Heart right ventricle (tissue), 16 donors: ENCODE results near the gene SEMA4B. TPM values are rescaled to one million over a fixed set of nuclear protein-coding genes. Genes with fewer than 3 reads are reported as not detected.
A peak's percentile ranks its signal among the peaks of the same experiment; 100 is the strongest.
"Not testable (repeated sequence)": the region's sequence is repeated elsewhere in the genome, so short reads cannot be mapped to it uniquely, and the experiment has no call there.

Experiments
- ATAC-seq, 8 donors: fragments of 200-7000 bp; cut with Tn5 transposase; one replicate each; pipeline ENCODE4 v1.9.1; 2020; ENCODE audit warnings: mild to moderate bottlenecking in 8 of 8, moderate library complexity in 8 of 8, moderate number of reproducible peaks in 1 of 8
- DNase-seq, 2 donors: peaks; one replicate each; pipeline ENCODE4 v3.0.0-alpha.2; 2020
- H3K27ac ChIP-seq, 10 donors: fragments of 200-600 bp; sonication (generic) in 2 of 10; one replicate each; pipeline versions ENCODE4 v1.5.0 to v1.8.0; 2020 to 2022; ENCODE audit warnings: mild to moderate bottlenecking in 3 of 10
- H3K27me3 ChIP-seq, 7 donors: fragments of 200-600 bp; one replicate each; pipeline ENCODE4 v1.8.0; 2021 to 2022; ENCODE audit warnings: mild to moderate bottlenecking in 2 of 7
- H3K36me3 ChIP-seq, 9 donors: fragments of 200-600 bp; sonication (generic) in 1 of 9; one replicate each; pipeline versions ENCODE4 v1.5.0 to v1.8.0; 2020 to 2022; ENCODE audit warnings: mild to moderate bottlenecking in 2 of 9
- H3K4me1 ChIP-seq, 9 donors: fragments of 200-600 bp; sonication (generic) in 1 of 9; one replicate each; pipeline versions ENCODE4 v1.5.0 to v1.8.0; 2020 to 2022; ENCODE audit warnings: mild to moderate bottlenecking in 4 of 9
- H3K4me3 ChIP-seq, 10 donors: fragments of 200-600 bp; sonication (generic) in 2 of 10; one replicate each; pipeline versions ENCODE4 v1.5.0 to v1.8.0; 2020 to 2022; ENCODE audit warnings: mild to moderate bottlenecking in 7 of 10, moderate library complexity in 2 of 10
- H3K9me3 ChIP-seq, 11 donors: fragments of 200-600 bp in 10 of 11; sonication (generic) in 2 of 11; one replicate each; pipeline versions ENCODE4 v1.5.0 to v1.8.0; 2013 to 2022; ENCODE audit warnings: mild to moderate bottlenecking in 2 of 11, control low read depth in 1 of 11, moderate library complexity in 1 of 11
- WGBS, 2 donors: extraction: QIAGEN DNeasy Blood & Tissue Kit; methylation state at CpG; one replicate each; pipeline ENCODE4 v1.1.7; 2013; ENCODE audit warnings: inconsistent platforms in 1 of 2; 5-methylcytosine and 5-hydroxymethylcytosine counted together
- intact Hi-C, 10 donors: fragments of 100-400 bp; cut with DNase I; formaldehyde crosslinking; loops; one replicate each; pipeline versions ENCODE4 v1.11.1 to v1.14.2; 2022
- polyA plus RNA-seq, 2 donors: library from polyadenylated mRNA; stranded (reverse); fragments of 200-250 nt; gene quantifications; one replicate each; pipeline ENCODE4 v1.2.3, GENCODE V29; 2013
- total RNA-seq, 10 donors: library from RNA; stranded (reverse); fragmentation: NEBNext Ultra II Directional in 3 of 10; extraction: Animal tissue kit (Norgen Biotek cat#: 25700) in 3 of 10; gene quantifications; one replicate each; pipeline versions ENCODE4 v1.2.1 to v1.2.4, GENCODE V29; 2021 to 2023
- TF ChIP-seq, protein P1 (sequence below), 9 donors: fragments of 200-600 bp; sonication (generic) in 2 of 9; IDR thresholded peaks; one replicate each; pipeline versions ENCODE4 v1.5.0 to v1.8.0; 2021 to 2022; ENCODE audit warnings: antibody characterized with exemption in 9 of 9, mild to moderate bottlenecking in 5 of 9, moderate library complexity in 1 of 9
- donor health status: Arrhythmogenic right ventricular cardiomyopathy.
- donor health status: ischemic (EF 13 %, LVEDD 7.1; RV severe dilation, severe dysfunction).
- donor health status: healthy with polysubstance abuse.
- donor health status: DM: no; HTN: yes; CAD: no.
- donor health status: DM: no; HTN: no; CAD: no.
- donor health status: ischemic (EF 25% LVEDD 6.9; RV normal size, moderate dysfunction).
- donor health status: ischemic (EF 25% LVEDD 5.7; RV mildly dilated, moderate dysfunction).
- donor health status: healthy.
- donor health status: DM: yes; HTN: yes; CAD: no.
- donor health status: Ischemic cardiomyopathy.
- donor health status: ischemic (EF 35%, LVEDD 5.7; RV mildly dilated, moderate dysfunction).
- donor health status: nonischemic (EF 11% LVEDD 7.7; RV severe dilation, severe dysfunction).
- donor health status: DM: yes; HTN: yes; CAD: no.
- donor health status: PGD.
- donor health status: ischemic (EF 29% LVEDD 5.4; RV normal size, mild dysfunction).
- donor health status: nonischemic (EF 23%, LVEDD 6.1; RV moderate dilation, normal function).

Gene SEMA4B
- total and polyA plus RNA-seq, 12 donors, result 9.9 to 76.7 (median 18.4) TPM

DNA sequence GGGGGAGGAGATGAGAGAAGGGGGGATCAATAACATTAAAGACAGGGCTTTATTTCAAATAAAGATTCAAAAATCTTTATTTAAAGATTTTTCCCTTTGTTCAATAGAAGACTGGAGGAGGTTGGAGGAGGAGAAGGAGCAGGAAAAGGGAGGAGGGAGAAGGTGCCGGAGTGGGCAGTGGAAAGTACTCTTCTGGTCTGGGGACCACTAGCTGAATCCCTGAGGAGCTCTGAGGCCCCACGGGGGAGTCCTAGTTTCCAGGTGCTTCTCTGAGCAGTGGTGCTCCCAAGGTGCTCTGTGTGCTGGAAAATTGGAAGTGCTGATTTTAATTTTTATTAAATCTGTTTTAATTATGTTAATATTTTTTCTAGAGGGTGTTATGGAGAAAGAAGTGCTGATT, 19.4 kb upstream of the SEMA4B start:
- Histone ChIP-seq H3K4me1 (peaks cover 0 to 38% (median 13%) of the 10 kb centered on the region in 9 donors), H3K36me3 (no peaks in the 10 kb centered on the region), H3K27ac (peak overlapping the region in 1 of 10 donors; percentile 55), H3K27me3 (peaks cover 0 to 7% (median 0%) of the 10 kb centered on the region in 7 donors), H3K4me3 (no peak overlapping the region), H3K9me3 (no peaks in the 10 kb centered on the region)
- TF ChIP-seq, protein P1, sequence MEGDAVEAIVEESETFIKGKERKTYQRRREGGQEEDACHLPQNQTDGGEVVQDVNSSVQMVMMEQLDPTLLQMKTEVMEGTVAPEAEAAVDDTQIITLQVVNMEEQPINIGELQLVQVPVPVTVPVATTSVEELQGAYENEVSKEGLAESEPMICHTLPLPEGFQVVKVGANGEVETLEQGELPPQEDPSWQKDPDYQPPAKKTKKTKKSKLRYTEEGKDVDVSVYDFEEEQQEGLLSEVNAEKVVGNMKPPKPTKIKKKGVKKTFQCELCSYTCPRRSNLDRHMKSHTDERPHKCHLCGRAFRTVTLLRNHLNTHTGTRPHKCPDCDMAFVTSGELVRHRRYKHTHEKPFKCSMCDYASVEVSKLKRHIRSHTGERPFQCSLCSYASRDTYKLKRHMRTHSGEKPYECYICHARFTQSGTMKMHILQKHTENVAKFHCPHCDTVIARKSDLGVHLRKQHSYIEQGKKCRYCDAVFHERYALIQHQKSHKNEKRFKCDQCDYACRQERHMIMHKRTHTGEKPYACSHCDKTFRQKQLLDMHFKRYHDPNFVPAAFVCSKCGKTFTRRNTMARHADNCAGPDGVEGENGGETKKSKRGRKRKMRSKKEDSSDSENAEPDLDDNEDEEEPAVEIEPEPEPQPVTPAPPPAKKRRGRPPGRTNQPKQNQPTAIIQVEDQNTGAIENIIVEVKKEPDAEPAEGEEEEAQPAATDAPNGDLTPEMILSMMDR (IDR thresholded peaks at IDR 0.05), result no peak
- DNase-seq, result no peak
- no peak for ATAC-seq
- 33 to 51% methylated on average over 2 of the region's 2 CpGs for WGBS, 2 donors
- intact Hi-C loops, result loop anchor here in 1 of 10 donors (5.0 kb wide), 1 partner anchor 36 kb away; no protein-coding TSS in a partner anchor

GRCh38 chr15:90184119-90184785, 16.9 kb upstream of the SEMA4B start:
- intact Hi-C loops, result loop anchor here in 3 of 10 donors (1.0 to 5.0 kb wide), 3 partner anchors 9 to 37 kb away; no protein-coding TSS in a partner anchor
- 9 to 12% methylated on average over 27 of the region's 27 CpGs for WGBS, 2 donors
- H3K27me3 ChIP-seq, result peaks cover 0 to 5% (median 0%) of the 10 kb centered on the region in 7 donors
- DNase-seq, result peak; percentile 76
- peak overlapping the region; percentile 54 to 88 (median 70) for H3K4me3 ChIP-seq
- H3K9me3 ChIP-seq, result no peaks in the 10 kb centered on the region
- peaks cover 0 to 58% (median 15%) of the 10 kb centered on the region in 9 donors for H3K4me1 ChIP-seq
- peak; percentile 71 to 92 (median 88) for ATAC-seq
- no peaks in the 10 kb centered on the region for H3K36me3 ChIP-seq
- TF ChIP-seq, protein P1 (IDR thresholded peaks at IDR 0.05), result no peak
- peak overlapping the region; percentile 90 to 95 (median 92) for H3K27ac ChIP-seq

DNA sequence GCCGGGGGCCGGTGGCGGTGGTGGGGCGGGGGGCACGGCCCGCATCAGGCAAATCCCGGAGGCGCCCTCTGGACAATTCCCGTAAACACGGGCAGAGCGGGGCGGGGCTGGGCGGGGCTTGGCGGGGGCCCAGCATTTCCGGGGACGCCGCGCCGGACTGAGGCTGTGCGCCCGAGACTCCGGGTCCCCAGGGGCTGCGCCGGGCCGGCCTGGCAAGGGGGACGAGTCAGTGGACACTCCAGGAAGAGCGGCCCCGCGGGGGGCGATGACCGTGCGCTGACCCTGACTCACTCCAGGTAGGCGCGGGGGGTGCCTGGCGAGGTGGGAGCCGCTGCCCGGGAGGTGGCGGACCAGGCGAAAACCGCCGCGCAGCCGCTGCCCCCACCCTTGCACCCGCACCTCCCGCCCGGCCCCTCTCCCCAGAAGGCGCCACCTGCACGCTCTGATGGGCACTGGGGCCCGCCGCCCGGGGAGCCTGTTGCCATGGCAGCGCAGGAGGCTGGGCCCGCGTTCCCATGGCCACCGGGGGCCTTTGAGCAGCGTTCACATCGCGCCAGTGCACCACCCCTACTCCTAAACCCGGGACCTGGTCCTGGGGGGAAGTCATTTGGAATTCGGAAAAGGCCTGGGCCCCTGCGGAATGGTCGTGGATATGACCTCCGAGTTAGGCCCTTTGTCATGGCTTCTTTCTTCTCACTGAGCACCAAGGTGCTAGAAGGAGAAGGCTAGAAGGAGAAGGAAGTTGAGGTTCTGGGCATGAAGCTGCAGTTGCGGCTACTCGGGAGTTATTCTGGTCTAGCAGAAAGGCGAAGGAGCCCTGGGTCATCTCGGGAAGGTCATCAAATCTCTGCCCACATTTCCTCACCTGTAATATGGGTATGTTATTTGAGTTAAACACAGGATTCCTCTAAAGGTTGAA, 16.1 kb upstream of the SEMA4B start:
- Histone ChIP-seq H3K4me3 (peak overlapping the region; percentile 54 to 88 (median 70)), H3K27ac (peak overlapping the region; percentile 90 to 95 (median 92)), H3K27me3 (peaks cover 0 to 4% (median 0%) of the 10 kb centered on the region in 7 donors), H3K9me3 (no peaks in the 10 kb centered on the region), H3K4me1 (peaks cover 0 to 66% (median 15%) of the 10 kb centered on the region in 9 donors), H3K36me3 (no peaks in the 10 kb centered on the region)
- ATAC-seq, result peak; percentile 83 to 93 (median 89)
- intact Hi-C loops, result loop anchor here in 3 of 10 donors (1.0 to 5.0 kb wide), 3 partner anchors 10 to 36 kb away; no protein-coding TSS in a partner anchor
- 5 to 6% methylated on average over 61 to 67 of the region's 67 CpGs for WGBS, 2 donors
- DNase-seq, result peak; percentile 61 to 83
- TF ChIP-seq, protein P1 (IDR thresholded peaks at IDR 0.05), result peak in 1 of 9 donors; percentile 11

DNA sequence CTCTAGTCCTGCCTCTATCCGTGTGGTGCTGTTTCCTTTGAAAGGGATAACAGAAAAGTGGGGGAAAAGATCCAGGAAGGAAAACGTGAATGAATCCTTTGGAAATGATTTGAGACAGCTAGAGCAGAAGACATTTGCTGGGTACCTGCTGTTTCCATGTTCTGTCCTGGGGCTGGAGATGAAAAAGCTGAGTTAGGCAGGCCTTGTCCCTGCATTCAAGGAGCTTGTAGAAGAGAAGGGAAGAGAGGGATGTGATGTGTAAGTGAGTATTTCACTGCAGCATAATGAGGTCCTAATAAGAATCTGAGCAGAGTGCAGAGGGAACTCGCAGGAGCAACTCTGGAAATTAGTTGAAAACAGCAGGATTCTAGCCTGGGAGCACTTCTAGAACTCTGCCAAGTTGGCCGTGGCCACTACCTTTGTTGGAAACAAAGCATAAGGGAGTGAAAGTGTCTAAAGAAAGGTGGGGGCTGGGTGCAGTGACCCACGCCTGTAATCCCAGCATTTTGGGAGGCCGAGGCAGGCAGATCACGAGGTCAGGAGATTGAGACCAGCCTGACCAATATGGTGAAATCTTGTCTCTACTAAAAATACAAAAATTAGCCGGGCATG, 13.8 kb upstream of the SEMA4B start:
- TF ChIP-seq, protein P1 (IDR thresholded peaks at IDR 0.05), result no peak
- H3K9me3 ChIP-seq, result no peaks in the 10 kb centered on the region
- no peaks in the 10 kb centered on the region for H3K36me3 ChIP-seq
- peak overlapping the region in 6 of 10 donors; percentile 11 to 92 (median 34) for H3K27ac ChIP-seq
- intact Hi-C loops, result no loop called here
- no peak overlapping the region for H3K4me3 ChIP-seq
- 63 to 69% methylated on average over 7 to 8 of the region's 8 CpGs for WGBS, 2 donors
- H3K27me3 ChIP-seq, result peaks cover 0 to 4% (median 0%) of the 10 kb centered on the region in 7 donors
- DNase-seq (no peak), ATAC-seq (no peak)
- peaks cover 0 to 88% (median 26%) of the 10 kb centered on the region in 9 donors for H3K4me1 ChIP-seq

GRCh38 chr15:90188065-90188464, 13.1 kb upstream of the SEMA4B start:
- Histone ChIP-seq H3K4me1 (peaks cover 6 to 95% (median 32%) of the 10 kb centered on the region in 9 donors), H3K27ac (peak overlapping the region in 1 of 10 donors; percentile 69)
- intact Hi-C loops, H3K9me3 ChIP-seq, H3K4me3 ChIP-seq, H3K36me3 ChIP-seq, H3K27me3 ChIP-seq, ATAC-seq, DNase-seq: not testable (repeated sequence)
- WGBS, 2 donors, result 96 to 97% methylated on average over 7 of the region's 7 CpGs
